ENCODE results near the gene SEMG1. TPM values are rescaled to one million over a fixed set of nuclear protein-coding genes. Genes with fewer than 3 reads are reported as not detected.

SEMG1 gene
- total RNA-seq, 1 donor from 2014 or later: not detected

GRCh38 chr20:45218636-45219035 lies 11.8 kb downstream of the SEMG1 start:
- Mint-ChIP-seq H3K4me1 (ENCODE audit: unreplicated experiment) (no peaks in the 10 kb centered on the region), H3K4me3 (ENCODE audit: unreplicated experiment) (no peak overlapping the region), H3K36me3 (ENCODE audit: low read depth, unreplicated experiment) (no peaks in the 10 kb centered on the region), H3K9me3 (ENCODE audit: unreplicated experiment) (no peaks in the 10 kb centered on the region), H3K27me3 (ENCODE audit: unreplicated experiment) (no peaks in the 10 kb centered on the region), H3K27ac (ENCODE audit: unreplicated experiment) (no peak overlapping the region)
- TF ChIP-seq CTCF (IDR thresholded peaks at IDR 0.05; ENCODE audit: unreplicated experiment): no peak
- no peak for DNase-seq (ENCODE audit: low spot score)

GRCh38 chr20:45221076-45221475 lies 14.2 kb downstream of the SEMG1 start, which contains the start of gene SEMG2:
Gene SEMG2, plus strand, starts transcription at chr20:45221373. Its CDS starts 17 bp downstream, at chr20:45221390.
- H3K36me3 Mint-ChIP-seq (ENCODE audit: low read depth, unreplicated experiment): no peaks in the 10 kb centered on the region
- H3K9me3 Mint-ChIP-seq (ENCODE audit: unreplicated experiment): no peaks in the 10 kb centered on the region
- no peak for DNase-seq (ENCODE audit: low spot score)
- H3K27me3 Mint-ChIP-seq (ENCODE audit: unreplicated experiment): no peaks in the 10 kb centered on the region
- H3K4me1 Mint-ChIP-seq (ENCODE audit: unreplicated experiment): no peaks in the 10 kb centered on the region
- no peak within 1 kb of the TSS for H3K4me3 Mint-ChIP-seq (ENCODE audit: unreplicated experiment)
- no peak for TF ChIP-seq CTCF (IDR thresholded peaks at IDR 0.05; ENCODE audit: unreplicated experiment)
- no peak within 1 kb of the TSS for H3K27ac Mint-ChIP-seq (ENCODE audit: unreplicated experiment)

- Mint-ChIP-seq H3K4me1 (ENCODE audit: unreplicated experiment) (no peaks in the 10 kb centered on the region), H3K27me3 (ENCODE audit: unreplicated experiment) (no peaks in the 10 kb centered on the region), H3K27ac (ENCODE audit: unreplicated experiment) (no peak overlapping the region), H3K36me3 (ENCODE audit: low read depth, unreplicated experiment) (no peaks in the 10 kb centered on the region), H3K4me3 (ENCODE audit: unreplicated experiment) (no peak overlapping the region), H3K9me3 (ENCODE audit: unreplicated experiment) (no peaks in the 10 kb centered on the region)
- no peak for DNase-seq (ENCODE audit: low spot score)
- no peak for TF ChIP-seq CTCF (IDR thresholded peaks at IDR 0.05; ENCODE audit: unreplicated experiment)
Observed at GRCh38 chr20:45223136-45223535, 16.3 kb downstream of the SEMG1 start.

- Mint-ChIP-seq H3K27me3 (ENCODE audit: unreplicated experiment) (no peaks in the 10 kb centered on the region), H3K36me3 (ENCODE audit: low read depth, unreplicated experiment) (no peaks in the 10 kb centered on the region), H3K9me3 (ENCODE audit: unreplicated experiment) (no peaks in the 10 kb centered on the region), H3K4me3 (ENCODE audit: unreplicated experiment) (no peak overlapping the region), H3K4me1 (ENCODE audit: unreplicated experiment) (no peaks in the 10 kb centered on the region), H3K27ac (ENCODE audit: unreplicated experiment) (no peak overlapping the region)
- TF ChIP-seq CTCF (IDR thresholded peaks at IDR 0.05; ENCODE audit: unreplicated experiment): no peak
- no peak for DNase-seq (ENCODE audit: low spot score)
Observed at GRCh38 chr20:45226287-45226686, 19.5 kb downstream of the SEMG1 start.

- no peaks in the 10 kb centered on the region for H3K4me1 Mint-ChIP-seq (ENCODE audit: unreplicated experiment)
- no peaks in the 10 kb centered on the region for H3K36me3 Mint-ChIP-seq (ENCODE audit: low read depth, unreplicated experiment)
- peak; percentile 17 for DNase-seq (ENCODE audit: low spot score)
- no peaks in the 10 kb centered on the region for H3K9me3 Mint-ChIP-seq (ENCODE audit: unreplicated experiment)
- no peak overlapping the region for H3K4me3 Mint-ChIP-seq (ENCODE audit: unreplicated experiment)
- peak; percentile 54 for TF ChIP-seq CTCF (IDR thresholded peaks at IDR 0.05; ENCODE audit: unreplicated experiment)
- no peak overlapping the region for H3K27ac Mint-ChIP-seq (ENCODE audit: unreplicated experiment)
- H3K27me3 Mint-ChIP-seq (ENCODE audit: unreplicated experiment): no peaks in the 10 kb centered on the region
Observed at GRCh38 chr20:45229264-45230056, 22.6 kb downstream of the SEMG1 start.

Data from endothelial cell (in vitro differentiated cells).